ENCODE measurements around the gene LAG3. TPM values are rescaled to one million over a fixed set of nuclear protein-coding genes. Genes with fewer than 3 reads are reported as not detected.

LAG3 gene
- total RNA-seq, 1 donor from 2014 or later, result 7.3 TPM

DNA sequence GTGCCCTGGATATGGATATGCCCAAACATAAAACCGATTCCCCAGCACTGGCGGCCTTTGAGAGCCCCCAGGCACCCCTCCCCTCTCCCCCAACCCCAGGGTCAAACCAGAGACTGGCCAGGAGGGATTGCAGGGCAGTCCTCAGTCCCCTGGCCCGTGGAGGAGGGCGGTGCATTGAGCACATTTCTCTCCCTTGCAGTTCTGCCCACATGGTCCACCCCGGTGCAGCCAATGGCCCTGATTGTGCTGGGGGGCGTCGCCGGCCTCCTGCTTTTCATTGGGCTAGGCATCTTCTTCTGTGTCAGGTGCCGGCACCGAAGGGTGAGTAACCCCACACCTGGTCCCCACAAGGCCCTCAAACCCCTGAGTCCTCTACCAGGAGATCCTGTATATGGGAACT is 45.9 kb downstream of the LAG3 start:
- H3K27ac Mint-ChIP-seq (ENCODE audit: unreplicated experiment), result peak overlapping the region; percentile 29

DNA sequence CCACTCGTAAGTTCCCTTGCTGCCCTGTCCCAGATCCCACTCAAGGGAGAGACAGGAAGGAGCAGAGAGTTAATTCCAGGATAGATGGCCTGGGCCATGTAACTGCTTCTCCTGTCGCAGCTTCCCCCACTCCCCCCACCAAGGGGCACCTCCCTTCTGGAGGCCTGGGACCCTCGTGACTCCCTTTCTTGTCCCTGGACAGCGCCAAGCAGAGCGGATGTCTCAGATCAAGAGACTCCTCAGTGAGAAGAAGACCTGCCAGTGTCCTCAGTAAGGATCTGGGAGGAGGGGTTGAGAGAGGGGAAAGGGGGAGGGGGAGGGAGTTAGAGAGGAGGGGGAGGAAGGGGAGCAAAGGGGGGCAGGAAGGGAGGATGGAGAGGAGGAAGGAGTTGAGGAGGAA is 46.3 kb downstream of the LAG3 start:
- H3K4me3 Mint-ChIP-seq (ENCODE audit: unreplicated experiment), result no peak overlapping the region
- H3K4me1 Mint-ChIP-seq (ENCODE audit: low read depth, unreplicated experiment), result peaks cover 31% of the 10 kb centered on the region
- no peaks in the 10 kb centered on the region for H3K36me3 Mint-ChIP-seq (ENCODE audit: unreplicated experiment)
- H3K27ac Mint-ChIP-seq (ENCODE audit: unreplicated experiment), result no peak overlapping the region
- peaks cover 20% of the 10 kb centered on the region for H3K27me3 Mint-ChIP-seq (ENCODE audit: unreplicated experiment)
- peaks cover 22% of the 10 kb centered on the region for H3K9me3 Mint-ChIP-seq (ENCODE audit: unreplicated experiment)
- TF ChIP-seq, protein P1, sequence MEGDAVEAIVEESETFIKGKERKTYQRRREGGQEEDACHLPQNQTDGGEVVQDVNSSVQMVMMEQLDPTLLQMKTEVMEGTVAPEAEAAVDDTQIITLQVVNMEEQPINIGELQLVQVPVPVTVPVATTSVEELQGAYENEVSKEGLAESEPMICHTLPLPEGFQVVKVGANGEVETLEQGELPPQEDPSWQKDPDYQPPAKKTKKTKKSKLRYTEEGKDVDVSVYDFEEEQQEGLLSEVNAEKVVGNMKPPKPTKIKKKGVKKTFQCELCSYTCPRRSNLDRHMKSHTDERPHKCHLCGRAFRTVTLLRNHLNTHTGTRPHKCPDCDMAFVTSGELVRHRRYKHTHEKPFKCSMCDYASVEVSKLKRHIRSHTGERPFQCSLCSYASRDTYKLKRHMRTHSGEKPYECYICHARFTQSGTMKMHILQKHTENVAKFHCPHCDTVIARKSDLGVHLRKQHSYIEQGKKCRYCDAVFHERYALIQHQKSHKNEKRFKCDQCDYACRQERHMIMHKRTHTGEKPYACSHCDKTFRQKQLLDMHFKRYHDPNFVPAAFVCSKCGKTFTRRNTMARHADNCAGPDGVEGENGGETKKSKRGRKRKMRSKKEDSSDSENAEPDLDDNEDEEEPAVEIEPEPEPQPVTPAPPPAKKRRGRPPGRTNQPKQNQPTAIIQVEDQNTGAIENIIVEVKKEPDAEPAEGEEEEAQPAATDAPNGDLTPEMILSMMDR (IDR thresholded peaks at IDR 0.05; ENCODE audit: partially characterized antibody, unreplicated experiment), result no peak
- DNase-seq, result no peak

More for the DNA sequence above, 45.9 kb downstream of the LAG3 start:
- Mint-ChIP-seq H3K36me3 (ENCODE audit: unreplicated experiment) (no peaks in the 10 kb centered on the region), H3K27me3 (ENCODE audit: unreplicated experiment) (peaks cover 20% of the 10 kb centered on the region), H3K4me3 (ENCODE audit: unreplicated experiment) (no peak overlapping the region), H3K9me3 (ENCODE audit: unreplicated experiment) (peaks cover 21% of the 10 kb centered on the region), H3K4me1 (ENCODE audit: low read depth, unreplicated experiment) (peaks cover 31% of the 10 kb centered on the region)
- DNase-seq, result no peak
- TF ChIP-seq, protein P1 (IDR thresholded peaks at IDR 0.05; ENCODE audit: partially characterized antibody, unreplicated experiment), result no peak

DNA sequence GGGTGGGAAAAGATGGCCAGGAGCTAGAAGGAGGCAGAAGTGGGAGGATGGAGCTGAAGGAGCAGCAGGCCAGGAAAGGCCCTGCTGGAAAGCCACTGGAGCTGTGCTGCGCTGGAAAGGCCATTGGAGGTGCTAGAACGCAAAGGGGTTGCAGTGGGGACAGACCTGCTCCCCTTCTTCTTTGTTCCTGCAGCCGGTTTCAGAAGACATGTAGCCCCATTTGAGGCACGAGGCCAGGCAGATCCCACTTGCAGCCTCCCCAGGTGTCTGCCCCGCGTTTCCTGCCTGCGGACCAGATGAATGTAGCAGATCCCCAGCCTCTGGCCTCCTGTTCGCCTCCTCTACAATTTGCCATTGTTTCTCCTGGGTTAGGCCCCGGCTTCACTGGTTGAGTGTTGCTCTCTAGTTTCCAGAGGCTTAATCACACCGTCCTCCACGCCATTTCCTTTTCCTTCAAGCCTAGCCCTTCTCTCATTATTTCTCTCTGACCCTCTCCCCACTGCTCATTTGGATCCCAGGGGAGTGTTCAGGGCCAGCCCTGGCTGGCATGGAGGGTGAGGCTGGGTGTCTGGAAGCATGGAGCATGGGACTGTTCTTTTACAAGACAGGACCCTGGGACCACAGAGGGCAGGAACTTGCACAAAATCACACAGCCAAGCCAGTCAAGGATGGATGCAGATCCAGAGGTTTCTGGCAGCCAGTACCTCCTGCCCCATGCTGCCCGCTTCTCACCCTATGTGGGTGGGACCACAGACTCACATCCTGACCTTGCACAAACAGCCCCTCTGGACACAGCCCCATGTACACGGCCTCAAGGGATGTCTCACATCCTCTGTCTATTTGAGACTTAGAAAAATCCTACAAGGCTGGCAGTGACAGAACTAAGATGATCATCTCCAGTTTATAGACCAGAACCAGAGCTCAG is 47.0 kb downstream of the LAG3 start:
- no peak for DNase-seq
- Mint-ChIP-seq H3K9me3 (ENCODE audit: unreplicated experiment) (peaks cover 25% of the 10 kb centered on the region), H3K4me1 (ENCODE audit: low read depth, unreplicated experiment) (peaks cover 33% of the 10 kb centered on the region), H3K36me3 (ENCODE audit: unreplicated experiment) (no peaks in the 10 kb centered on the region), H3K27ac (ENCODE audit: unreplicated experiment) (peak overlapping the region; percentile 100), H3K4me3 (ENCODE audit: unreplicated experiment) (peak overlapping the region; percentile 99), H3K27me3 (ENCODE audit: unreplicated experiment) (peaks cover 22% of the 10 kb centered on the region)
- TF ChIP-seq, protein P1 (IDR thresholded peaks at IDR 0.05; ENCODE audit: partially characterized antibody, unreplicated experiment), result no peak

DNA sequence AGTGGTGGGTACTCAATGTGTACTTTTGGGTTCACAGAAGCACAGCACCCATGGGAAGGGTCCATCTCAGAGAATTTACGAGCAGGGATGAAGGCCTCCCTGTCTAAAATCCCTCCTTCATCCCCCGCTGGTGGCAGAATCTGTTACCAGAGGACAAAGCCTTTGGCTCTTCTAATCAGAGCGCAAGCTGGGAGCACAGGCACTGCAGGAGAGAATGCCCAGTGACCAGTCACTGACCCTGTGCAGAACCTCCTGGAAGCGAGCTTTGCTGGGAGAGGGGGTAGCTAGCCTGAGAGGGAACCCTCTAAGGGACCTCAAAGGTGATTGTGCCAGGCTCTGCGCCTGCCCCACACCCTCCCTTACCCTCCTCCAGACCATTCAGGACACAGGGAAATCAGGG is 47.8 kb downstream of the LAG3 start:
- TF ChIP-seq, protein P1 (IDR thresholded peaks at IDR 0.05; ENCODE audit: partially characterized antibody, unreplicated experiment), result no peak
- Mint-ChIP-seq H3K27me3 (ENCODE audit: unreplicated experiment) (peaks cover 29% of the 10 kb centered on the region), H3K36me3 (ENCODE audit: unreplicated experiment) (peaks cover 7% of the 10 kb centered on the region), H3K4me3 (ENCODE audit: unreplicated experiment) (peak overlapping the region; percentile 99), H3K9me3 (ENCODE audit: unreplicated experiment) (peaks cover 31% of the 10 kb centered on the region), H3K27ac (ENCODE audit: unreplicated experiment) (peak overlapping the region; percentile 100), H3K4me1 (ENCODE audit: low read depth, unreplicated experiment) (peaks cover 39% of the 10 kb centered on the region)
- no peak for DNase-seq

Measured in glutamatergic neuron (in vitro differentiated cells).